HEK293 (cell line): ENCODE measurements around the gene OR4N2.

ENCODE experiments used
- CTCF ChIP-seq: fragments of 450-650 bp; formaldehyde crosslinking; IDR thresholded peaks from 2 replicates; pipeline ENCODE4 v1.5.1; 2016; ENCODE audit warnings: missing biosample characterization, missing genetic modification characterization
- ZBTB10 ChIP-seq: fragments of 450-650 bp; formaldehyde crosslinking; IDR thresholded peaks from 2 replicates; pipeline ENCODE4 v1.5.1; 2016; ENCODE audit warnings: missing biosample characterization, missing genetic modification characterization

- no peak for TF ChIP-seq CTCF
- TF ChIP-seq ZBTB10: no peak
Measured at GRCh38 chr14:19823178-19823577, 19.6 kb downstream of the OR4N2 start.
